IMR-90 (cell line): ENCODE data around the gene TBX1. TPM values are rescaled to one million over a fixed set of nuclear protein-coding genes. Genes with fewer than 3 reads are reported as not detected.

Experiments
- ATAC-seq: fragments of 200-7000 bp; cut with Tn5 transposase; 2 replicates; pipeline ENCODE4 v1.9.1; 2020; ENCODE audit warnings: low read depth, mild to moderate bottlenecking, moderate library complexity
- BruUV-seq: library from RNA; stranded (reverse); fragments of 400-500 nt; replicated peaks from 2 replicates; lab custom pipeline; 2021; lab: Mats Ljungman, UMichigan
- CTCF ChIA-PET: fragments of 300-600 bp; formaldehyde crosslinking; extraction: SDS; loops from one replicate; lab custom pipeline; 2021; ENCODE audit warnings: antibody characterized with exemption; lab: Yijun Ruan, JAX
- POLR2A ChIA-PET: fragments of 300-600 bp; sonication (Branson Sonifier 250); formaldehyde crosslinking; loops from one replicate; lab custom pipeline; 2022; ENCODE audit warnings: antibody characterized with exemption; ENCODE audit not compliant: unreplicated experiment; lab: Charles Lee
- DNase-seq: peaks from one replicate; pipeline ENCODE4 v3.0.0; 2013
- H2AFZ ChIP-seq: replicated peaks from 2 replicates; pipeline ENCODE3; 2013; ENCODE audit warnings: low read length, mild to moderate bottlenecking; ENCODE audit not compliant: poor library complexity
- H2AK5ac ChIP-seq: 2 replicates; pipeline ENCODE4 v1.6.1; 2013; ENCODE audit warnings: low read depth, low read length, inconsistent platforms
- H2AK9ac ChIP-seq: replicated peaks from 2 replicates; pipeline ENCODE3; 2013; ENCODE audit warnings: mild to moderate bottlenecking, low read depth, low read length, moderate library complexity; ENCODE audit not compliant: poor library complexity
- H2BK120ac ChIP-seq: 2 replicates; pipeline ENCODE4 v1.6.1; 2013; ENCODE audit warnings: low read depth, low read length, inconsistent platforms
- H2BK15ac ChIP-seq: 3 replicates; pipeline ENCODE4 v1.6.1; 2013; ENCODE audit warnings: low read depth, low read length, inconsistent platforms
- H2BK20ac ChIP-seq: 2 replicates; pipeline ENCODE4 v1.6.1; 2013; ENCODE audit warnings: low read depth, mild to moderate bottlenecking, inconsistent platforms, low read length, moderate library complexity
- H2BK5ac ChIP-seq: 2 replicates; pipeline ENCODE4 v1.6.1; 2013; ENCODE audit warnings: mild to moderate bottlenecking, low read depth, low read length, inconsistent platforms; ENCODE audit not compliant: poor library complexity, severe bottlenecking
- H3K14ac ChIP-seq: replicated peaks from 2 replicates; pipeline ENCODE4 v1.6.1; 2013; ENCODE audit warnings: low read depth, low read length, inconsistent platforms
- H3K18ac ChIP-seq: 2 replicates; pipeline ENCODE4 v1.6.1; 2013; ENCODE audit warnings: low read depth, low read length, control low read depth
- H3K23ac ChIP-seq: 2 replicates; pipeline ENCODE4 v1.6.1; 2013; ENCODE audit warnings: low read depth, low read length, inconsistent platforms
- H3K27ac ChIP-seq: 2 replicates; pipeline ENCODE4 v1.5.1; 2013; ENCODE audit warnings: mild to moderate bottlenecking, control low read depth, low read length; ENCODE audit not compliant: insufficient read depth
- H3K27me3 ChIP-seq: 2 replicates; pipeline ENCODE4 v1.6.1; 2013; ENCODE audit warnings: low read length; ENCODE audit not compliant: control insufficient read depth, insufficient read depth
- H3K36me3 ChIP-seq: 2 replicates; pipeline ENCODE4 v1.6.1; 2013; ENCODE audit warnings: low read length, mixed read lengths; ENCODE audit not compliant: control insufficient read depth, insufficient read depth
- H3K4ac ChIP-seq: 2 replicates; pipeline ENCODE4 v1.6.1; 2013; ENCODE audit warnings: low read depth, low read length, inconsistent platforms
- H3K4me1 ChIP-seq: 2 replicates; pipeline ENCODE4 v1.6.1; 2013; ENCODE audit warnings: low read length, mixed read lengths; ENCODE audit not compliant: control insufficient read depth, insufficient read depth
- H3K4me2 ChIP-seq: 2 replicates; pipeline ENCODE4 v1.6.1; 2013; ENCODE audit warnings: low read depth, mild to moderate bottlenecking, control low read depth, low read length, moderate library complexity
- H3K4me3 ChIP-seq: 2 replicates; pipeline ENCODE4 v1.5.1; 2013; ENCODE audit warnings: low read depth, mild to moderate bottlenecking, control low read depth, low read length, moderate library complexity; ENCODE audit not compliant: insufficient read depth
- H3K56ac ChIP-seq: 2 replicates; pipeline ENCODE4 v1.6.1; 2013; ENCODE audit warnings: low read length, inconsistent platforms; ENCODE audit not compliant: insufficient read depth; ENCODE audit errors: extremely low read depth
- H3K79me1 ChIP-seq, 2 experiments: 2 replicates each; pipeline ENCODE4 v1.6.1; 2013; ENCODE audit warnings: low read length in 2 of 2, inconsistent platforms in 1 of 2, low read depth in 1 of 2
- H3K9ac ChIP-seq: 2 replicates; pipeline ENCODE4 v1.6.1; 2013; ENCODE audit warnings: low read depth, low read length, control low read depth
- H3K9me1 ChIP-seq: 2 replicates; pipeline ENCODE4 v1.6.1; 2013; ENCODE audit warnings: low read length, inconsistent platforms; ENCODE audit not compliant: insufficient read depth
- H3K9me3 ChIP-seq: 2 replicates; pipeline ENCODE4 v1.6.1; 2013; ENCODE audit warnings: low read length; ENCODE audit not compliant: control insufficient read depth, insufficient read depth
- H4K20me1 ChIP-seq: 2 replicates; pipeline ENCODE4 v1.6.1; 2013; ENCODE audit warnings: low read length, inconsistent platforms; ENCODE audit not compliant: insufficient read depth
- H4K5ac ChIP-seq: 2 replicates; pipeline ENCODE4 v1.6.1; 2013; ENCODE audit warnings: mild to moderate bottlenecking, low read depth, low read length, control low read depth
- H4K8ac ChIP-seq, 2 experiments: 2 replicates each; pipeline ENCODE4 v1.6.1; 2013; ENCODE audit warnings: low read depth in 2 of 2, low read length in 2 of 2, control low read depth in 1 of 2, inconsistent platforms in 1 of 2
- H4K91ac ChIP-seq: 2 replicates; pipeline ENCODE4 v1.6.1; 2013; ENCODE audit warnings: low read depth, low read length, inconsistent platforms; ENCODE audit not compliant: insufficient read depth
- BHLHE40 ChIP-seq: fragments of 150-350 bp; IDR thresholded peaks from 2 replicates; pipeline ENCODE4 v1.6.1; 2016; ENCODE audit warnings: mild to moderate bottlenecking, low read depth, low read length
- CEBPB ChIP-seq: IDR thresholded peaks from 2 replicates; pipeline ENCODE4 v1.6.1; 2012; ENCODE audit warnings: low read depth, low read length, improper control_type of control experiment
- CTCF ChIP-seq: conservative IDR thresholded peaks from 2 replicates; pipeline ENCODE4 v1.5.1; 2012; ENCODE audit warnings: mild to moderate bottlenecking, low read depth, low read length, improper control_type of control experiment
- MAFK ChIP-seq: IDR thresholded peaks from 2 replicates; pipeline ENCODE4 v1.6.1; 2012; ENCODE audit warnings: low read depth, low read length, improper control_type of control experiment
- MAZ ChIP-seq: IDR thresholded peaks from 2 replicates; pipeline ENCODE4 v1.6.1; 2012; ENCODE audit warnings: low read depth, mild to moderate bottlenecking, low read length, improper control_type of control experiment, moderate library complexity, borderline replicate concordance
- MXI1 ChIP-seq: IDR thresholded peaks from 2 replicates; pipeline ENCODE4 v1.6.1; 2012; ENCODE audit warnings: low read depth, mild to moderate bottlenecking, low read length, moderate library complexity, borderline replicate concordance
- RAD21 ChIP-seq: IDR thresholded peaks from 2 replicates; pipeline ENCODE4 v1.6.1; 2012; ENCODE audit warnings: low read length, improper control_type of control experiment
- RCOR1 ChIP-seq: IDR thresholded peaks from 2 replicates; pipeline ENCODE4 v1.6.1; 2012; ENCODE audit warnings: mild to moderate bottlenecking, low read length, improper control_type of control experiment; ENCODE audit not compliant: insufficient replicate concordance
- RFX5 ChIP-seq: IDR thresholded peaks from 2 replicates; pipeline ENCODE4 v1.8.0; 2012; ENCODE audit warnings: low read depth, mild to moderate bottlenecking, low read length, moderate library complexity
- SMC3 ChIP-seq: fragments of 150-350 bp; IDR thresholded peaks from 2 replicates; pipeline ENCODE4 v1.6.1; 2016; ENCODE audit warnings: low read depth, mild to moderate bottlenecking, antibody characterized with exemption, low read length, moderate library complexity
- WGBS, 2 experiments: methylation state at CpG; one replicate each; pipeline versions ENCODE4 v1.1.5 to v1.1.7; 2013; ENCODE audit warnings: missing lambda C conversion rate in 2 of 2; ENCODE audit not compliant: insufficient read length in 1 of 2; ENCODE audit errors: extremely low coverage in 2 of 2; 5-methylcytosine and 5-hydroxymethylcytosine counted together
- dilution Hi-C: fragments of 300-500 bp; cut with HindIII; formaldehyde crosslinking; loops from one replicate; pipeline ENCODE4 v1.14.3; 2018; ENCODE audit warnings: low sequenced_read_pairs; ENCODE audit not compliant: unreplicated experiment
- in situ Hi-C: fragments of 300-500 bp; cut with MboI; formaldehyde crosslinking; loops from 3 replicates; pipeline ENCODE4 v1.14.3; 2019; ENCODE audit warnings: low sequenced_read_pairs, inconsistent platforms, mixed read lengths
- intact Hi-C: fragments of 100-400 bp; cut with micrococcal nuclease; formaldehyde crosslinking; loops from 2 replicates; pipeline ENCODE4 v1.10.0; 2022
- polyA plus RNA-seq, 3 experiments: library from polyadenylated mRNA; depleted of rRNA; stranded (reverse); fragments of >200 nt; gene quantifications; 2 replicates each; pipeline ENCODE4 v1.2.3, GENCODE V29; 2012; ENCODE audit warnings: low replicate concordance in 1 of 3
- total RNA-seq: library from RNA; depleted of rRNA; stranded (reverse); fragments of >200 nt; gene quantifications from 2 replicates; pipeline ENCODE4 v1.2.3, GENCODE V29; 2012

Gene TBX1
- total and polyA plus RNA-seq, 2 of the 4 experiments (the other 2 are of a cell fraction): 0.03 TPM; not detected in 1

- H3K36me3 ChIP-seq: no peaks in the 10 kb centered on the region
- H3K56ac ChIP-seq: no peak overlapping the region
- no peak overlapping the region for H3K14ac ChIP-seq
- H3K4me2 ChIP-seq: no peak overlapping the region
- no peak overlapping the region for H3K9ac ChIP-seq
- in situ Hi-C loops (loop anchor here (5.0 kb wide), 1 partner anchor 180 kb away; no protein-coding TSS in a partner anchor), dilution Hi-C loops (no loop called here), intact Hi-C loops (loop anchor here (5.0 kb wide), 2 partner anchors 120 to 280 kb away; partner anchors contain the start of genes GNB1L and RTL10)
- no peak overlapping the region for H3K23ac ChIP-seq
- no peak overlapping the region for H2BK20ac ChIP-seq
- H2AK9ac ChIP-seq: no peak overlapping the region
- H4K8ac ChIP-seq: no peak overlapping the region
- no peak overlapping the region for H3K18ac ChIP-seq
- no peak overlapping the region for H2BK15ac ChIP-seq
- H3K4me1 ChIP-seq: peaks cover under 1% of the 10 kb centered on the region
- no peaks in the 10 kb centered on the region for H3K9me3 ChIP-seq
- H3K4me3 ChIP-seq: no peak overlapping the region
- H4K91ac ChIP-seq: no peak overlapping the region
- ChIA-PET CTCF (interaction anchor here (1.3 kb wide), 1 partner anchor 178 kb away, joined by 4 read pairs; no protein-coding TSS in a partner anchor), POLR2A (no interaction called here)
- no peak overlapping the region for H2AK5ac ChIP-seq
- no peak overlapping the region for H3K27ac ChIP-seq
- BruUV-seq: no TSS peak
- no peaks in the 10 kb centered on the region for H3K79me1 ChIP-seq
- H3K4ac ChIP-seq: no peak overlapping the region
- no peaks in the 10 kb centered on the region for H3K9me1 ChIP-seq
- ATAC-seq: no peak
- no peak overlapping the region for H4K5ac ChIP-seq
- no peak for TF ChIP-seq MAFK
- no peak for TF ChIP-seq RAD21
- no peak for TF ChIP-seq CEBPB
- no peak for TF ChIP-seq CTCF
- TF ChIP-seq RCOR1: no peak
- TF ChIP-seq MXI1: no peak
- no peak for TF ChIP-seq BHLHE40
- no peak for TF ChIP-seq RFX5
- TF ChIP-seq SMC3: no peak
- no peak for TF ChIP-seq MAZ
- no peak overlapping the region for H2BK120ac ChIP-seq
- H3K27me3 ChIP-seq: peaks cover 14% of the 10 kb centered on the region; the same call in 1 of the 2 replicates
- H2BK5ac ChIP-seq: no peak overlapping the region
- 67% methylated on average over 1 of the region's 10 CpGs; no CpG with 5 or more reads in 1 of the 2 experiments for WGBS, 2 experiments
- H4K20me1 ChIP-seq: no peaks in the 10 kb centered on the region
- no peak overlapping the region for H2AFZ ChIP-seq
- DNase-seq: no peak
Observed at GRCh38 chr22:19732403-19733113, 28.0 kb upstream of the TBX1 start.
